Endothelial cell of umbilical vein (primary cell): ENCODE results near the gene KCTD20. TPM values are rescaled to one million over a fixed set of nuclear protein-coding genes. Genes with fewer than 3 reads are reported as not detected.

ENCODE experiments used
- BruUV-seq: library from RNA; stranded (reverse); fragments of 400-500 nt; replicated peaks from 2 replicates; lab custom pipeline; 2021; lab: Mats Ljungman, UMichigan
- CTCF ChIA-PET: fragments of 300-600, 350-600 bp; sonication (Branson Sonifier 250); formaldehyde crosslinking; loops from one replicate; lab custom pipeline; 2021; ENCODE audit warnings: antibody characterized with exemption, inconsistent platforms; lab: Charles Lee
- POLR2A ChIA-PET: fragments of 300-600, 350-600 bp; sonication (Branson Sonifier 250); formaldehyde crosslinking; loops from one replicate; lab custom pipeline; 2021; ENCODE audit warnings: antibody characterized with exemption, inconsistent platforms; lab: Charles Lee
- DNase-seq: peaks from one replicate; pipeline ENCODE4 v3.0.0-alpha.2; 2011; ENCODE audit warnings: low read depth, low spot score
- FAIRE-seq: peaks from 2 replicates; lab custom pipeline; 2011; peaks lifted over from hg19 to GRCh38; lab: Jason Lieb, UNC
- H2AFZ ChIP-seq: 2 replicates; pipeline ENCODE4 v1.6.0; 2012; ENCODE audit warnings: low read depth, low read length, control low read depth, inconsistent platforms
- H3K27ac ChIP-seq: 2 replicates; pipeline ENCODE4 v1.5.1; 2011; ENCODE audit warnings: low read depth, mild to moderate bottlenecking, control low read depth, low read length, moderate library complexity; ENCODE audit not compliant: insufficient read depth
- H3K27me3 ChIP-seq, 2 experiments: 2 replicates each; pipeline versions ENCODE4 v1.6.0 to v1.6.1; 2011; ENCODE audit warnings: low read length in 2 of 2, mixed read lengths in 1 of 2; ENCODE audit not compliant: control insufficient read depth in 2 of 2, insufficient read depth in 2 of 2
- H3K36me3 ChIP-seq, 2 experiments: 2 replicates in 1 of 2; 3 replicates in 1 of 2; pipeline ENCODE4 v1.5.1; 2011; ENCODE audit warnings: low read length in 2 of 2, mild to moderate bottlenecking in 1 of 2, moderate library complexity in 1 of 2; ENCODE audit not compliant: control insufficient read depth in 2 of 2, insufficient read depth in 2 of 2; ENCODE audit errors: extremely low read depth in 1 of 2
- H3K4me1 ChIP-seq: 3 replicates; pipeline ENCODE4 v1.5.1; 2011; ENCODE audit warnings: mild to moderate bottlenecking, low read length; ENCODE audit not compliant: control insufficient read depth, insufficient read depth; ENCODE audit errors: extremely low read depth
- H3K4me2 ChIP-seq: 2 replicates; pipeline ENCODE4 v1.6.1; 2011; ENCODE audit warnings: low read length, control low read depth, mixed read lengths; ENCODE audit not compliant: insufficient read depth
- H3K4me3 ChIP-seq, 3 experiments: fragments of 200-600 bp in 1 of 3; sonication (generic), shearing (Covaris generic) in 1 of 3; replicated peaks in 1 of 3; 2 replicates each; pipeline ENCODE4 v1.5.1; 2011 to 2016; ENCODE audit warnings: control low read depth in 3 of 3, low read length in 3 of 3, mild to moderate bottlenecking in 2 of 3, inconsistent platforms in 1 of 3, low read depth in 1 of 3, moderate library complexity in 1 of 3; ENCODE audit not compliant: insufficient read depth in 1 of 3
- H3K79me2 ChIP-seq: 2 replicates; pipeline ENCODE4 v1.6.0; 2012; ENCODE audit warnings: low read length, inconsistent platforms; ENCODE audit not compliant: control insufficient read depth, insufficient read depth
- H3K9ac ChIP-seq: replicated peaks from 2 replicates; pipeline ENCODE3; 2011; ENCODE audit warnings: low read length, control low read depth; ENCODE audit not compliant: insufficient read depth; ENCODE audit errors: extremely low read depth
- H3K9me1 ChIP-seq: replicated peaks from 3 replicates; pipeline ENCODE4 v1.6.0; 2011; ENCODE audit warnings: mild to moderate bottlenecking, low read length; ENCODE audit not compliant: control insufficient read depth, insufficient read depth; ENCODE audit errors: extremely low read depth
- H3K9me3 ChIP-seq: replicated peaks from 2 replicates; pipeline ENCODE4 v1.5.1; 2012; ENCODE audit warnings: low read length, inconsistent platforms; ENCODE audit not compliant: control insufficient read depth, insufficient read depth
- H4K20me1 ChIP-seq: replicated peaks from 2 replicates; pipeline ENCODE3; 2011; ENCODE audit warnings: mild to moderate bottlenecking, low read length; ENCODE audit not compliant: control insufficient read depth, insufficient read depth; ENCODE audit errors: extremely low read depth
- CTCF ChIP-seq, 2 donors: IDR thresholded peaks; 1 replicate in 1 of 2; 2 replicates in 1 of 2; pipeline ENCODE4 v1.5.1; 2011; ENCODE audit warnings: low read length in 2 of 2, mild to moderate bottlenecking in 2 of 2, moderate library complexity in 2 of 2, control low read depth in 1 of 2, inconsistent platforms in 1 of 2, low read depth in 1 of 2; ENCODE audit not compliant: insufficient read depth in 1 of 2; ENCODE audit errors: extremely low read depth in 1 of 2
- EZH2 ChIP-seq: IDR thresholded peaks from 2 replicates; pipeline ENCODE4 v1.6.1; 2012; ENCODE audit warnings: borderline replicate concordance, low read depth, mild to moderate bottlenecking, moderate library complexity, low read length, inconsistent platforms; ENCODE audit not compliant: severe bottlenecking
- FOS ChIP-seq: IDR thresholded peaks from 2 replicates; pipeline ENCODE4 v1.6.1; 2011; ENCODE audit warnings: mild to moderate bottlenecking, low read length, moderate library complexity, borderline replicate concordance; ENCODE audit not compliant: insufficient read depth
- GATA2 ChIP-seq: IDR thresholded peaks from 2 replicates; pipeline ENCODE4 v1.7.0; 2011; ENCODE audit warnings: low read depth, mild to moderate bottlenecking, moderate library complexity, mixed read lengths, low read length; ENCODE audit not compliant: insufficient read length, insufficient read depth
- JUN ChIP-seq: IDR thresholded peaks from 2 replicates; pipeline ENCODE4 v1.6.1; 2011; ENCODE audit warnings: borderline replicate concordance, low read depth; ENCODE audit not compliant: insufficient read length, insufficient read depth
- MAX ChIP-seq: IDR thresholded peaks from 2 replicates; pipeline ENCODE4 v1.6.1; 2011; ENCODE audit not compliant: insufficient read depth, insufficient read length
- MYC ChIP-seq: IDR thresholded peaks from one replicate; pipeline ENCODE4 v1.6.1; 2011; ENCODE audit warnings: mild to moderate bottlenecking, low read depth, low read length
- POLR2A ChIP-seq: IDR thresholded peaks from 2 replicates; pipeline ENCODE4 v1.6.1; 2012; ENCODE audit warnings: low read depth, mild to moderate bottlenecking, control low read depth, low read length
- POLR2AphosphoS5 ChIP-seq: IDR thresholded peaks from 2 replicates; pipeline ENCODE4 v1.6.1; 2012; ENCODE audit warnings: low read depth, mild to moderate bottlenecking, control low read depth, low read length, moderate library complexity; ENCODE audit not compliant: insufficient read depth
- dilution Hi-C: fragments of 300-500 bp; cut with MboI; formaldehyde crosslinking; loops from one replicate; pipeline ENCODE4 v1.15.0; 2019; ENCODE audit warnings: low sequenced_read_pairs; ENCODE audit not compliant: extremely low pct_ligation_motif_present
- intact Hi-C: fragments of 100-400 bp; cut with micrococcal nuclease; formaldehyde crosslinking; loops from one replicate; pipeline ENCODE4 v1.10.0; 2022
- polyA plus RNA-seq, 4 experiments: library from polyadenylated mRNA; depleted of rRNA in 3 of 4; stranded (reverse) in 3 of 4; unstranded in 1 of 4; fragments of >200 nt; gene quantifications; 2 replicates each; pipeline versions ENCODE4 v1.2.1 to v1.2.3, GENCODE V29; 2011 to 2012; ENCODE audit warnings: missing spikeins in 1 of 4
- total RNA-seq: library from RNA; stranded (reverse); gene quantifications from 2 replicates; pipeline ENCODE4 v1.2.3, GENCODE V29; 2021

KCTD20 gene
- total and polyA plus RNA-seq, 2 donors (not counting 3 experiments of a cell fraction or from before 2014, with no cell fraction given): 26.2 to 47.2 TPM

- intact Hi-C loops: no loop called here
- CTCF ChIA-PET: interaction anchor here (1.7 kb wide), 1 partner anchor 29 kb away, joined by 4 read pairs; no protein-coding TSS in a partner anchor
- Histone ChIP-seq H3K27me3 (no peaks in the 10 kb centered on the region), H3K36me3 (peaks cover 6 to 13% of the 10 kb centered on the region in 2 experiments), H3K4me3 (no peak overlapping the region), H3K4me1 (no peaks in the 10 kb centered on the region), H3K4me2 (no peak overlapping the region), H3K9ac (no peak overlapping the region), H3K79me2 (no peaks in the 10 kb centered on the region), H2AFZ (no peak overlapping the region), H3K9me3 (no peaks in the 10 kb centered on the region), H4K20me1 (no peaks in the 10 kb centered on the region), H3K27ac (no peak overlapping the region), H3K9me1 (no peaks in the 10 kb centered on the region)
- TF ChIP-seq MAX (no peak), CTCF (IDR thresholded peaks at IDR 0.05; ENCODE audit: extremely low read depth in 1 of 2, insufficient read depth in 1 of 2, low read depth in 1 of 2, low read length in 2 of 2) (no peak), GATA2 (no peak), JUN (no peak), EZH2 (no peak), POLR2A (no peak), MYC (no peak), FOS (no peak), POLR2AphosphoS5 (no peak)
- BruUV-seq: no TSS peak
- DNase-seq (no peak), FAIRE-seq (no peak)
- POLR2A ChIA-PET: no interaction called here
- dilution Hi-C loops: no loop called here
These were observed 50.5 kb downstream of the KCTD20 start for GRCh38 chr6:36493319-36493718.
